ENCODE measurements around the gene BCL7A. TPM values are rescaled to one million over a fixed set of nuclear protein-coding genes. Genes with fewer than 3 reads are reported as not detected.

The BCL7A gene
- total RNA-seq, 6 experiments from 2014 or later, result 3.5 to 6.4 (median 4.6) TPM

DNA sequence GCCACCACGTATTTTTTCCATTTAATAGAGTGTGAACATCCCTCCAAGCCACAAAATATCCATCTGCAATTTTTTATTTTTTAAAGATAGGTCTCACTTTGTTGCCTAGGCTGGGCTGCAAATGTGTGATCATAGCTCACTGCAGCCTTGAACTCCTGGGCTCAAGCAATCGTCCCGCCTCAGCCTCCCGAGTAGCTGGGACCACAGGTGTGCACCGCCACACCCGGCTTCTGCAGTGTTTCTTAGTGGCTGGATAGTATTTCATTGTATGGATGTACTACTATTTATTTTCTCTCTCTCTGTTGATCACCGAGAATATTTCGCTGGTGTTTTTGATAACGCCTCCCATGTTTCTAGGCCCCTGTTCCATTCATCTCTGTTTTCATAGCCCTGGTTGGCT lies 74.3 kb downstream of the BCL7A start:
- 89% methylated on average over 7 of the region's 9 CpGs for WGBS (ENCODE audit: insufficient coverage, low coverage, low lambda C conversion rate, missing lambda C conversion rate)
- Histone ChIP-seq H3K27ac (peak overlapping the region in 1 of 3 donors; percentile 28), H3K36me3 (no peaks in the 10 kb centered on the region), H3K4me3 (no peak overlapping the region), H3K4me1 (peaks cover 0 to 32% (median 17%) of the 10 kb centered on the region in 4 donors), H3K9me3 (no peaks in the 10 kb centered on the region), H3K27me3 (no peaks in the 10 kb centered on the region)
- ATAC-seq (no peak), DNase-seq (no peak)
- no peak for TF ChIP-seq POLR2A (IDR thresholded peaks at IDR 0.05)
- TF ChIP-seq, protein P1, sequence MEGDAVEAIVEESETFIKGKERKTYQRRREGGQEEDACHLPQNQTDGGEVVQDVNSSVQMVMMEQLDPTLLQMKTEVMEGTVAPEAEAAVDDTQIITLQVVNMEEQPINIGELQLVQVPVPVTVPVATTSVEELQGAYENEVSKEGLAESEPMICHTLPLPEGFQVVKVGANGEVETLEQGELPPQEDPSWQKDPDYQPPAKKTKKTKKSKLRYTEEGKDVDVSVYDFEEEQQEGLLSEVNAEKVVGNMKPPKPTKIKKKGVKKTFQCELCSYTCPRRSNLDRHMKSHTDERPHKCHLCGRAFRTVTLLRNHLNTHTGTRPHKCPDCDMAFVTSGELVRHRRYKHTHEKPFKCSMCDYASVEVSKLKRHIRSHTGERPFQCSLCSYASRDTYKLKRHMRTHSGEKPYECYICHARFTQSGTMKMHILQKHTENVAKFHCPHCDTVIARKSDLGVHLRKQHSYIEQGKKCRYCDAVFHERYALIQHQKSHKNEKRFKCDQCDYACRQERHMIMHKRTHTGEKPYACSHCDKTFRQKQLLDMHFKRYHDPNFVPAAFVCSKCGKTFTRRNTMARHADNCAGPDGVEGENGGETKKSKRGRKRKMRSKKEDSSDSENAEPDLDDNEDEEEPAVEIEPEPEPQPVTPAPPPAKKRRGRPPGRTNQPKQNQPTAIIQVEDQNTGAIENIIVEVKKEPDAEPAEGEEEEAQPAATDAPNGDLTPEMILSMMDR (IDR thresholded peaks at IDR 0.05), result no peak
- intact Hi-C loops (cut with DNase I), result no loop called here

DNA sequence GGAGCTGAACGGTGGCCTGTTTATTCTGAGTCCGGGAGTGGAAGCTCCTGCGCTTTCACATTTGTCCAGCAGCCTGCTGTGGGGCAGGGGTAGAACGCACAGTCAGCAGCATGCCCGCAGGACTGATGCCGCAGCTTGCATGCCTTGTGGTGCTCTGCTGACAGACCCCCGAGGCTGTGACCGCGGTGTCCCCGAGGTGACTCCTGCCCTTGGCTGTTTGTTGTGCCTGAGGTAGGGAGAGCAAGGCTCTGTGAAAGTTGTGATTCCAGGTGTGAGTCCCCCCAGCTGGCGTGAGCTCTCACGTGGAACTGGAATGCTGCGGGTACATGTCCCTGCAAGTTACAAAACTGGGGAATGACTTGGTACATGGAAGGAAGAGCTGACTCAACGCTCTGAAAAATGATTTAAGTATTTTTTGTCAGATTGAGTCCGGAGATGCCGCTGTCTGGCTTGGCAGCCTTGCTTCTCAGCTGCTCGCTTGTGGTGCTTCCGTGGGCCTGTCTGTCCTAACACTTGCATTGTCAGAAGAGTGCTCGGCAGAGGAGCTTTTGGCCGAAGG lies 75.0 kb downstream of the BCL7A start:
- DNase-seq (no peak), ATAC-seq (peak in 1 of 4 donors; percentile 5)
- H3K9me3 ChIP-seq, result no peaks in the 10 kb centered on the region
- H3K27ac ChIP-seq, result peak overlapping the region in 2 of 3 donors; percentile 68 to 70
- H3K4me3 ChIP-seq, result no peak overlapping the region
- intact Hi-C loops (cut with DNase I), result no loop called here
- 66% methylated on average over 6 of the region's 20 CpGs for WGBS (ENCODE audit: insufficient coverage, low coverage, low lambda C conversion rate, missing lambda C conversion rate)
- H3K36me3 ChIP-seq, result no peaks in the 10 kb centered on the region
- no peaks in the 10 kb centered on the region for H3K27me3 ChIP-seq
- H3K4me1 ChIP-seq, result peaks cover 0 to 28% (median 14%) of the 10 kb centered on the region in 4 donors
- TF ChIP-seq, protein P1 (IDR thresholded peaks at IDR 0.05), result no peak
- TF ChIP-seq POLR2A (IDR thresholded peaks at IDR 0.05), result no peak

DNA sequence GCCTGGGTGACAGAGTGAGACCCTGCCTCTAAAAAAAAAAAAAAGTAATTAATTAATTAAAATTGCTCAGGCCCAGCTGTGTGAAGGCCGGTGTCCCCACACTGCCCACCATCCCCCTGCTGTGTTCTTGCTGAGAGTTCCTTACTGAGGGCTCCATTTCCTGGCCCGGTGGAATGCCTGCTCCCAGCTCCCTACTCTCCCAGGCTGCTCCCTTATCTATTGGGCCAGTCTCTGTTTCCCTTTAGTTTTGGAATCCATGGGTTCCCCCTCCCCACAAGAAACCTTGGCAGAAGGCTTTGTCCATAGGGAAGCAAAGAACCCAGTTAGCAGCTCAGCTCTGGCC lies 75.9 kb downstream of the BCL7A start:
- intact Hi-C loops (cut with DNase I), result no loop called here
- H3K27me3 ChIP-seq, result no peaks in the 10 kb centered on the region
- TF ChIP-seq POLR2A (IDR thresholded peaks at IDR 0.05), result no peak
- TF ChIP-seq, protein P1 (IDR thresholded peaks at IDR 0.05), result no peak
- peak overlapping the region; percentile 39 to 70 (median 68) for H3K27ac ChIP-seq
- no peak for DNase-seq
- H3K4me3 ChIP-seq, result no peak overlapping the region
- H3K36me3 ChIP-seq, result no peaks in the 10 kb centered on the region
- peaks cover 0 to 28% (median 14%) of the 10 kb centered on the region in 4 donors for H3K4me1 ChIP-seq
- H3K9me3 ChIP-seq, result no peaks in the 10 kb centered on the region
- WGBS (ENCODE audit: insufficient coverage, low coverage, low lambda C conversion rate, missing lambda C conversion rate), result 54% methylated on average over 2 of the region's 2 CpGs
- peak; percentile 13 to 36 (median 34) for ATAC-seq

DNA sequence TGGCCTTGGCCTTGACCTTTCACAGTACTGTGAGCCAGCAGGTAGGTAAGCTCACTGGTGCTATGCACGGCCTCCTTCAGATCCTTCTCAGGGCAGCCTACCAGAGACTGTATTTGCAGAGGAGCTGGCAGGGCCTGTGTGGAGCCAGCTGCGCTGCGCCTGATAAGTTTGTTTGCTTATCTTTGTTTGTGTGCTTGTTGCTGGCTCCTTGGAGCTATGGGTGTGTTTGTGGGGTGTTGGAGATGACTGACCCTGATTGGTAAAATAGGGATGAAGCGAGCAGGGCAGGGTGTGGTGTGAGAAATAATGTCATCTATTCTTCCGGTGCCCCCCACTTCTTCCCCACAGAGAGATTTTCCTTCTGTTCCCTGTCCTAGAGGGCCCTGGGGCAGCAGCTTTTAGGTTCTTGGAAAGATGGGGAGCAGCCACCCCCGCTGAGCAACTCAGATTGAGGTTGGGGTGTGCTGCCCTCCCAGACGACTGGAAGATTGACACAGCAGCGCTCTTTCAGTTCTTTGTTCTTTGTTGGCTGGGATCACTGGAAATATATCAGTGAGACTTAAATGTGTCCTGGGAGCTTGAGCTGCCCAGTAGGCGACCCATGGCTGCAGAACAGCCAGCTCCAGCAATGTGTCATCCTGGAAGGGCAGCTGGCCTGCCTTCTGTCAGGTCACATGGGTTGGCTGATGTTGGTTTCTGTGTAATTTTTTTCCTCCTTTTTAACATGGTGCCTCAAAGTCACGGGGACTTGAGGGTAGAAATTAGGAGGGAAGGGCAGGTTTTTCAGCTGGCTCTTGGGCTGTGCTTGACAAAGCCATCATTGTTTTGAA lies 76.5 kb downstream of the BCL7A start:
- no peak overlapping the region for H3K4me3 ChIP-seq
- DNase-seq (peak; percentile 63 to 68 (median 65)), ATAC-seq (peak; percentile 84 to 86 (median 86))
- TF ChIP-seq, protein P1 (IDR thresholded peaks at IDR 0.05), result no peak
- no peak for TF ChIP-seq POLR2A (IDR thresholded peaks at IDR 0.05)
- WGBS (ENCODE audit: insufficient coverage, low coverage, low lambda C conversion rate, missing lambda C conversion rate), result 15% methylated on average over 6 of the region's 10 CpGs
- H3K9me3 ChIP-seq, result no peaks in the 10 kb centered on the region
- H3K27ac ChIP-seq, result peak overlapping the region; percentile 39 to 70 (median 68)
- intact Hi-C loops (cut with DNase I), result no loop called here
- no peaks in the 10 kb centered on the region for H3K36me3 ChIP-seq
- peaks cover 0 to 28% (median 14%) of the 10 kb centered on the region in 4 donors for H3K4me1 ChIP-seq
- H3K27me3 ChIP-seq, result no peaks in the 10 kb centered on the region

All from right lobe of liver (tissue), 6 donors.